T-helper 22 cell (primary cell): Measurements from ENCODE around the gene TMEM145.

Source experiments
- DNase-seq: peaks from one replicate; pipeline ENCODE4 v3.0.0-alpha.2; 2020; ENCODE audit warnings: low read depth

Gene TMEM145

DNA sequence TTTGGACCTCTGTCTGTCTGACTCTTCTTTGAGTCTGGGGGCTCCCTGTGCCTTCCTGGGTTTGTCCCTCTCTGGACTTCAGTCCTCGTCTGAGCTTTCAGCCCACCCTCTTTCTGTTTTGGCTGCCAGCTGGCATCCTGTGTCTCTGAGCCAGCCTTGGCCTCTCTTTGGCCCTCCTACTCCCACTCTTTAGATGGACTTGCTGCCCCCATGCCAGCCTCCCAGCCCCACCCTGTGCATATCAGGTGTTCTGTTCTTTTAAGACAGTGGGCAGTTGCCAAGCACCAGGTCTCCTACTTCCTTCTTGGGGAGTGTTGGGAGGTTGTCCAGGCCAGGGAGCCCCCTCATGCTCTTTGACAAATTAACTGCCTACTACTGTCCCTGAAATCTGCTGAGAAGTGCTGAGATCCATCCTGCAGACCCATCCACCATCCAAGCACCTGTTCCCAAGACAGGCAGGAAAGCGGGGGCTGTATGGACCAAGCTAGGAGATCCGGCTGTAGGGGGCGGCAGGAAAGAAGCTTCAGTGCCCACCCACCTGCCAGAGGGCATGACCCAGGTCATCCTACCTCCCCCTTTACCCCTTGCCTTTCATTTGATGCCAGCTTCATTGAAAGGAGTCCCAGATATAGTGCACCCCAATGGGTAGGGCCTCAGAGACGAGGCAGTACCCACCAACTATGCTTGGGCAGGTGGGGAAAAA is 34.5 kb upstream of the TMEM145 start:
- DNase-seq, result no peak

DNA sequence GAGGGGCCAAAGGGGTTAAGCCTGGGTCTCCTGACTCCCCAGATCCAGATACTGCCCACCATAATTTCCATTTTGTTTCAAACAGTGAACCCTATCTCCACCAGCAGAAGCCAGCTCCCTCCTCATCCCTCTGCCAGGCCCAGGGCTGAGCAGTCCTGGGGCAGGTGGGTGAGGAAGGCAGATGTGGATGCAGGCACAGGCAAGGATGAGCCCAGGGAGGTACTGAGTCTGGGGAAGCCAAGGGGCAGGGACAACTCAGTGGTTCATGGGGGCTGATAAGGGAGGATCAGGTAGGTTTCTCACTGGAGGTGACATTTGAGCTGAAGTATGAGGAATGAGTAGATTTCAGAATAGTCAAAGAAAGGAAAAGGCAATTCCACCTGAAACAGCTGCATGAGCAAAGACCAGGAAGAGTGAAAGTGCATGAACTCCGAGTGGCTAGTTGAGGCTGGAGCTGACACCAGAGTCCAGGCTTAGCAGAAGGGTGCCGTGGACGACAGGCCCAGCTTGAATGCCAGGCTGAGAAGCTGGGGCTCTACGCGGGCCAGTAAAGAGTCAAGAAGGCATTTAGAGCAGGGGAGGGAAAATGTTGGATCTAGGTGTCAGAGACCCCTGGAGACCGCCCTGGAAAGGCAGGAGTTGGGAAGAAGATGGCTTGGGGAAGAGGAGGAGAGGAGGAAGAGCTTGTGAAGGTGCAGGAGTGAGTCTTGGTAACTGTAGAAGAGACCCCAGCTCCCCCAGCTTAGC is 33.8 kb upstream of the TMEM145 start:
- no peak for DNase-seq

DNA sequence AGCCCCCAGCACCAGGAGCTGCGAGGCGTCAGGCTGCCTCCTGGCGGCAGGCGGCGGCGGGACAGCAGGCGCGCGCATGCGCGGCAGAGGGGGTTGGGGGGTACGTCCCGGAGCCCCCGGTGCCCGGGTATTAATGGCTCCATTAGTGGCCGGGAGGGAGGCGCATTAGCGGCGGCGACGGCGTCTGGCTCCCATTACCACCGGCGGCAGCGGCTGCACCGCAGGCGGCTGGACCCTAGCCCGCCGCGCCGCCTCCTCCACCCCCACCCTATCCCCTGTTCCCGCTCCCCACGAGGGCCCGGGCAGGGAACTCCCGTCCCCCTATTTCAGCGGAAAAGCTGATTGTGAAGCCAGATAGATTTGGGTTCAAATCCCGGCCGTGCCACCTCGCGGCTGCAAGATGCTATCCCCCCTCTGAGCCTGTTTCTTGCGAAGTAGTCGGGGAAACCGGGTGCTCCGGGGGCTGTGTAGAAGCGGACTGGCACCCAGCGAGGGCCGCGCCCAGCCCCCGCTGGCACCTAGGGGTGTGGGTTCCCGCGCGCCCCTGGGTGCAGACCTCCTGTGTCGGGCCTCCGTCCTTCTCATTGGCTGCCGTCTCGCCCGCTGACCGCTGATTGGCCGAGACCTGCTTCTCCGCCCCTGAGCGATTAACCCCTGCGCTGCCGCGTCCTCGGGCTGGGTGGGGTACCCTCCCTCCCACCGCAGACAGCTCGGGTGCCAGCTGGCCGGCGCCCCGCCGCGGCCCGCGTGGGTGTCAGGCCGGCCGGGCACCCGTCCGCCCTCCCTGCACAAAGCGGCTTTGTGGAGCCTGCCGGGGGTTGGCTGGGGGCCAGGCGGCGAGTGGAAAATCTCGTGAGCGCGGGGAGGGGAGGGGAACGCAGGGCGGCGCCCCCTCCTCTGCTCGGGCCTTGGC is 33.0 kb upstream of the TMEM145 start:
- DNase-seq, result peak; percentile 84

DNA sequence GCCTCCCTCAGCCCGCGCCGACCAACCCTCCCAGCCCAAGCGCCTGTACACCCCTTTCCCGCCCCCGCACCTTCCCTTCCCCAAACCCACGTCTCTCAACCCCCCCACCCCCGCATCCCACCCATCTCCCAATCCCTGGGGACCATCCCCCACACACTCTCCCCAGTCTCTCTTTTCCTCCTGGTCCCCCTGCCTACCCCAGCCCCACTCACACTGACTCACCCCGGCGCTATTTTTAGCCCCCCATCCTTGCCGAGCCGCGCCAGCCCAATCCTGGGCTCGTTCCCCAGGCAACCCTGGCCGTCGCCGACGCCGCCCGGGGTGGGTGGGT is 32.3 kb upstream of the TMEM145 start:
- DNase-seq, result no peak

DNA sequence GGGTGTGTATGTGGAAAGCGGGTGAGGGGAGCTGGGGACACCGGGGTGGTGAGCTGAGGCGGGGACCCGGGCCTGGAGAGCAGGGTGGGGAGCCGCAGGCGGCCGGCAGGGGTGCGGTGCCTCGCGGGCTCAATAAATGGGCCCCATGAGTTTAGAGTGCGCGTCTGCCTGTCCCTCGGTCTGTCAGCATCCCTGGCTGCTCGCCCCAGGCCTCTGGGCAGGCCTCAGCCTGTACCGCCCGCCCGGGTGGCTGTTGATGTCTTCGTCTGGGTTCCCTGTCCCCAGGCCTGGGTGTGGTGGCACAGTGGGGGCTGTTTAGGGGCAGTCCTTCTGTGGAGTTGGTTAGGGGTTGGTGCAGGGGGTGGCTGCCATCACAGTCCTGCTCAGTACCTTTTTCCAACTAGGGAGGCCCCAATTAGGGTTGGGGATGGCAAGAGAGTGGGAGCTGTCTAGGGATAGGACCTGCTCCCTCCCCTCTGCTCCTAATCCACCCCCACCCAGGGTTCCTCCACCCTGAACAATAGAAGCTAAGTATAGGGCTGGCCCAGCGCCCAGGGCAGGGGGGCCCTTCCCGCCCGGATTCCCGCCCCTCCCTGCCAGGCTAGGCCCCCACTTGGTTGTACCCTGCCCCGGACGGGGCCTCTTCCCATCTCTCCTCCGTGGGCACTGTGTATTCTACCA is 31.8 kb upstream of the TMEM145 start:
- DNase-seq, result no peak

DNA sequence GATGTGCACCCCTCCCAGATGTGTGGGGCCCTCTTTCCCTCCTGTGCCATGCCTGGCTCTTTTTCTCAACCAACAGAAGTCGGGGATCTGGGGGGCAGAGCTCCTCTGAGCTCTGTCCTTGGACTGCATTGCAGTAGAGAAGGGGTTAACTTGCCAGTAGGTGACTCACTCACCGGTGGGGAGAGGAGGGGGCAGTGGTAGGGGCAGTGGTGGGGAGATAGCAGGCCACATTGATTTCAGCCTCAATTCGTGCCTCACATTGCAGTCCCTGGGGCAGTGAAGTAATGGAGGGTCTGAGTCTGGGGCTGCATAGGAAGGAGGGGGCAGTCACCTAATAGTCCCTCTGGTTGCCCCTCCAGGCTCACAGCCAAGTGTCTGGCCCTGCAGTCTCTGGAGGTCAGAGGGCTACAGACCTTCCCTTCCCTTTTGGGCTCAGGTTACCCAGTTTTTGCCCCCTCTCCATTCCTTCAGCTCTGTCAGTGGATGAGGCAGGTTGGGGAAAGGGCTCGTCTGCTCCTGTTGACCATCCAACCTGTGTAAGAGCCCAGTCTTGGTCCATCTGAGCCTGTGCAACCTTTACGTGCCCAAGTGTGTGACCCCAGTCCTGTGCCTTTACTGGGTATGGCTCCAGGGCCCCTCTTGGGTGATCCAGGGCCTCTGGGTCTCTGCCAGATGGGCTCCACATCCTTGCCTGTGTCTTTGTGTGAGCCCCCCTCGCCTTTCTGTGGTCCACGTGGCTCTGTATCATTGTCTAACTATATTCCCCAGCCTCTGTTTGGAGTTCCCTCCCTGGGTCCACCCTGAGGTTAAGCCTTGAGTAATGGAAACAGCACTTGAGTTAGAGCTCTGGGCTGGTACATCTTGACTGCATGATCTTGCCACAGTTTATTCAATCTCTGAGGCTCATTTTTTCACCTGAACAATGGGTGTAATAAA is 31.0 kb upstream of the TMEM145 start:
- no peak for DNase-seq

DNA sequence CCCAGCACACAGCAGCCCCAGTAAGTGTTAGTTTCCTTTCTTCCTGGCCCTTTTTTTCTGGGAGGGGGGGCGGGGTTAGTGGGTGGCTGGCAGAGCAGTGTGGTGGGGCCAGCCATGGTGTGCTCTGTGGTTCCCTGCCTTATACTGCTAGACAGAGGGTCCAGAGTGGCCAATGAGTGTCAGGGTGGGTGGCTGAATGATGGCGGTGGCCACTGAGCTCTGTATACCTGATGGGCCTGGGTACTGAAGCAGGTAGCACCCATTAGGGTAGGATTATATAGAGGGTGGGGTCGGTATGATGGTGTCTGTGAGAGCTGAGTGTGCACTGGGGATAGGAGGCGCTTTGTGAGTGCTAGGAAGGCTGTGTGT is 30.3 kb upstream of the TMEM145 start:
- DNase-seq, result no peak

DNA sequence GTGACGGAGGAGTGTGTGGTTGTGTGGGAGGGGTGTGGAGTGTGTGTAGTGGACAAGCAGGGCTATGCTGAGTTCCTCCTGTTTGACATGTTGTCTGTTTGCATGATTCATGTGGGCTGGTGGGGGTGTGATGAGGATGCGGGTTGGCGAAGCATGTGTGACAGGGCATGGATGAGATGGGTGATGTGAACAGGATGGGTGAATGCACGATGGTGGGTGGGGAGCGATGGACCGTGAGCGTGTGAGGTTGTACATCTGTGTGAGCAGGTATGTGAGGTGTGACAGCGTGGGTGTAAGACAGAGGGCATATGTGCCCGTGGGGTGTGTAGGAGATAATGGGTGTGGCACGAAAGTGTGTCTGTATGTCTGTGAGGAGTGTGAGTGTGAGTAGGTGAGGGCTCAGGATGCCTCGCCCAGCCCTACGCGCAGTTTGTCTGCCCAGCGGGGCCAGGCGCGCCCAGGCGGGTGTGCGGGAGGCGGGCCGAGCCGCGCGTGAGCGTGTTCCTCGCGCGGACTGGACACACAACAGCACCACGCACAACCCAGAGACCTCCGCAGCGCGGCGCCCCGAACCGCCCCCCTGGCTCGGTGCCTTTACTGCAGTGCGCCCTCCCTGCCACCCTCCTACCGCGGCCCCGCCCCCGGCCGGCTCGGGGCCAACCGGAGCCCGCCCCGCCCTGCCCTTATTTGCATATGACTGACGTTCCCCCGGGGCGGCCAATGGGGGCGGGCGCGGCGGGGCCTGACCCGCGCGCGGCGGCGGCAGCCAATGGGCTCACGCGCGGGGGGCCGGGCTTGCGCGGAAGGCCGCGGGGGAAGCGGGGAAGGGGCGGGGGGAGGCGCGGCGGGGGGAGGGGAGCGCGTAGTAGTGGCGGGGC is 29.7 kb upstream of the TMEM145 start:
- peak; percentile 94 for DNase-seq

DNA sequence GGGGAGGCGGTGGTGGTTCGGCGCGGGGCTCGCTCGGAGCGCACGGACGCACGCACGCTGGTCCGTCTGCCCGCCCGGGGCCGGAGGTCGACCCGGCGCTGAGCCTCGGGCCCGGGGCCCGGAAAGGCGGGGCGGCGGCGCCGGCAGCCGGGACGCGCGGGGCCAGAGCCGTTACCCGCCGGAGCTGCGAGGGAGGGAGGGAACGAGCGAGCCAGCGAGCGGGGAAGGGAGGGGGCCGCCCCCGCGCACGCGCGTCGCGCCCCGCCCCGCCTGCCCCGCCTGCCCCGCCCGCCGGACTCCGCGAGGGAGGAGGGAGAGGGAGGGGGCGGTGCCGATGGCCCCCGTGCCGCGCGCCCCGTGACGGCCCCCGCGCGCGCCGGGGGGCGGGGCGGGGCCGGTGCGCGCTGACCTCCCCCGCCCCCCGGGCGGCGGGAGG is 29.0 kb upstream of the TMEM145 start:
- DNase-seq, result peak; percentile 82

DNA sequence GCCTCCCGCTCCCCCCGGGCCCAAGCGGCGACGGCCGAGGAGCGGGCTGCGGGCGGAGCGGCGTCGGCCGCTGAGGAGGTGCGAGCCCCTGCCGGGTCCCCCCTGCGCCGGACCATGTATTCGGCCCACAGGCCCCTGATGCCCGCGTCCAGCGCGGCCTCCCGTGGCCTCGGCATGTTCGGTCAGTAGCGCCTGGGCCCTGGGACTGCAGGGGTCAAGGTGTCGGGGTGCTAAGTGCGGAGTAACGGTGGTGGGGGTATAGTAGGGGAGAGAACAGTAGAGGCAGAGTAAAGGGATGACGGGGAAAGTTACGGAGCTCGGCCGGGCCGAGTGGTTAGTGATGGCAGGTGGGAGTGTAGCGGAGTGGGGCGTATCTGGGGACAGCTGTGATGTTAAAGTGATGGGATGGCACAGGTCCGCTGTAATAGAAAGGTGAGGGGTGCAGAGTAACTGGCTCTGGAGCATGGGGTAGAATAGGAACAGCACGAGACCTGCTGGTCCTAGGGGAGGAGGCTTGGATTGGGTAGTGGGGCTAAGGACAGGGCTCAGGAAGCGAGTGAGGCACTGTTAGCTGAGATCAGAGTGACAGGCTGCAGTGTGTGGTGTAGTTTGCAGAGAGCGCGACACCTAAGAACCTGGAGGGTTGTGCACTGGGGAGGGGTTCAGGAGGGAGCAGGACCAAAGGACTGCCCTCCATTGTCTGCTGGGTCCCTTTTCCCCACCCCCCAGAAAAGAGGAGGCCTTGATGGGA is 28.3 kb upstream of the TMEM145 start:
- DNase-seq, result no peak

DNA sequence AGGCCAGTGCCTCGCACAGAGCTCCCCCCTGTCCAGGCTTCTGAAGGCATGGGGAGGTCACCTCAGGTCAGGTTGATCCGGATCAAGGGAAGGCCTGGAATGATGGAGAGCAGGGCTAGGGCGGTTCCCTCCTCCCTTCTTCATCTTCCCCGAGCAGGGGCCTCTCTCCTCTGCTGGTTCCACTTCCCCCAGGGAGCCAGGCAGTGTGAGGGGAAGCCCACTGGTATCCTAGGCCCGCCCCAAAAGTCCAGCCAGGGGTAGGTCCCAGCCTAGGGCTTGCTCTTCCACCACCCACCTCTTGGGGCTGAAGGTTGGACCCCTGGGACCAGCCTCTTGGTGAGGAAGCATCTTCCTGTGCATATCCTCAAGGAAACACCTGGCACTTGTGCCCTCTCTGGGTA is 27.6 kb upstream of the TMEM145 start:
- no peak for DNase-seq

DNA sequence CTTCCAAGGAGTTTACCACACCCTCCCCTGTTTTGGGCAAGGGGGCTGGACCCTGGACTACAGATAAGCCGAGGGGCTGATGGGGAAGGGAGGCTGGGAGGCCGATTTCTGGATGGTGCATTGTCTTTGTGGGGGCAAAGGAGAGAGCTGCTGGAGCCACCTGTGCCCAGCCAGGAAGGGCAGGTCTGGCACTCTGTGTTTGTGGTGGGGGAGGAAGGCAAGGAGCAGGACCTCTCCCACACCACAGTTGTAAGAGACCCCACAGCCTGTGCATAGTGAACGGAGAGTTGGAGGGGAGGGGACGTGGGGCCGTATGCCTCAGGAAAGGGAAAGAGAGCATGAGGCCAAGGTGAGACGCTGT is 27.1 kb upstream of the TMEM145 start:
- DNase-seq, result no peak

DNA sequence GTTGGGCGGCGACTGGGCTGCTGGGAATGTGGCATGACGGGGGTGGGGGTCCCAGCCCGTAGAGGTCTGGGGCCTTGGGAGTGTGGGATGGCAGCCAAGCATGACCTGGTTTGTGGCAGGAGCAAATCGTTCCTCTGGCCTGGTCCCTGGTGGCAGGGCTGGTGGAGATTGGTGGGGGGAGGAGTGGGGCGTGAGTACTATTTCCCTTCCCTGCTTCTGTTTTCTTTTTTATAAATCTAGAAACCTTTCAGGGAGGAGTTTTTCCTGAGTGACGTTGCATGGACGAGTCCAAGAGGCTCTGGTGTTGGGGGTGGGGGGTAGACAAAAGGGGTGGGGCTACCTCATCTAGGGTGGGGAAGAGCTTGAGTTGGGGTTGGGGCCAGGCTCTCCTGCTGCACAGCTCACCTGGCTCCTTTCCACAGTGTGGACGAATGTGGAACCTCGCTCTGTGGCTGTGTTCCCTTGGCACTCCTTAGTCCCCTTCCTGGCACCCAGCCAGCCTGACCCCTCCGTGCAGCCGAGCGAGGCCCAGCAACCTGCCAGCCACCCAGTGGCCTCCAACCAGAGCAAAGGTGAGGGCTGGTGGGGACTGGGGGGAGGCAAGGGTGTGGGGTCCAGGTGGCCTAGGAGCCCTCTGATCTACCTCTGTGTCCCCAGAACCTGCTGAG is 26.6 kb upstream of the TMEM145 start:
- DNase-seq, result no peak

DNA sequence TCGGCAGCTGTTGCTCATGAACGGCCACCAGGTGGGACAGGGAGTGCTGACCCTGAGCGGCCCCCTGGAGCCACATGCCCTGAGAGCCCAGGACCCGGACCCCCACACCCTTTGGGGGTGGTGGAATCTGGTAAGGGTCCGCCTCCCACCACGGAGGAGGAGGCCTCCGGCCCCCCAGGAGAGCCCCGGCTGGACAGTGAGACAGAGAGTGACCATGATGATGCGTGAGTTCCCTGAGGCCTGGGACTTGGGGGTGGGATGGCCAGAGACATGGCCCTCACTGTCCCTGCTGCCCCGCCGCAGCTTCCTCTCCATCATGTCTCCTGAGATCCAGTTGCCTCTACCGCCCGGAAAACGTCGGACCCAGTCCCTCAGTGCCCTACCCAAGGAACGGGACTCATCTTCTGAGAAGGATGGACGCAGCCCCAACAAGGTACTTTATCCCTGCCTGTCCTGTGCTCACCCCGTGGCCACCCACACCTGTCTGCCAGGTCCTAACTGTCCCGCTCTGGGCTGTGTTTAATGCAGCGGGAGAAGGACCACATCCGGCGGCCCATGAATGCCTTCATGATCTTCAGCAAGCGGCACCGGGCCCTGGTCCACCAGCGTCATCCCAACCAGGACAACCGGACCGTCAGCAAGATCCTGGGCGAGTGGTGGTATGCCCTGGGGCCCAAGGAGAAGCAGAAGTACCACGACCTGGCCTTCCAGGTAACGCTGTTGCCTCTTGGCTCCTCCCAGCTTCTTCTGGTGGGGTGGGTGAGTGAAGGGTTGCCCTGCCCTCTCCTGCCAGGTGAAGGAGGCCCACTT is 25.9 kb upstream of the TMEM145 start:
- DNase-seq, result no peak

DNA sequence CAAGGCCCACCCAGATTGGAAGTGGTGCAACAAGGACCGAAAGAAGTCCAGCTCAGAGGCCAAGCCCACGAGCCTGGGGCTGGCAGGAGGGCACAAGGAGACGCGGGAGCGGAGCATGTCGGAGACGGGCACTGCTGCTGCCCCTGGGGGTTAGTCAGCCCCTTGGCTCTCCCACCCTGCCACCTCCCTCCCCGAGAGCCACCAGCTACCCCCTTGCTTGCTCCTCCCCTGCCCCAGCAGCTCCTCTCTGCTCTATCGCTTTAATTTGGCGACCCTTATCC is 25.3 kb upstream of the TMEM145 start:
- DNase-seq, result no peak

DNA sequence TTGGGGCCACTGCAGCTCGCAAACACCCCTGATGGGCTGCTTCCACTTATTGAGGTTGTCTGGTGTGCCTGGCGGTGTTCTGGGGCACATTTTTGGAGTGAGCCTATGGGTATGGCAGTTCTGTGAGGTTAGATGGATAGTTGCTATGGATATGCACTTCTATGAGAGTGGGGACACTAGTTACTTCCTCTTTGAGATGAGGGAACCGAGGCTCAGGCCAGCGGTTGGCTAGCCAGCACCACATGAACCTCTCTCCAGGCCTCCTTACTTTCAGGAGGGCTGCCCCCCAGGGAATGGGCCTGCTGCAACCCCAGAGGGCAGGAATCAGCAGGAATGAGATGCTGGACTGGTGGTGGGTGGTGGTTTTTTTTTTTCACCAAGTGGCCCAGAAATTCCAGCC is 24.7 kb upstream of the TMEM145 start:
- DNase-seq, result no peak

DNA sequence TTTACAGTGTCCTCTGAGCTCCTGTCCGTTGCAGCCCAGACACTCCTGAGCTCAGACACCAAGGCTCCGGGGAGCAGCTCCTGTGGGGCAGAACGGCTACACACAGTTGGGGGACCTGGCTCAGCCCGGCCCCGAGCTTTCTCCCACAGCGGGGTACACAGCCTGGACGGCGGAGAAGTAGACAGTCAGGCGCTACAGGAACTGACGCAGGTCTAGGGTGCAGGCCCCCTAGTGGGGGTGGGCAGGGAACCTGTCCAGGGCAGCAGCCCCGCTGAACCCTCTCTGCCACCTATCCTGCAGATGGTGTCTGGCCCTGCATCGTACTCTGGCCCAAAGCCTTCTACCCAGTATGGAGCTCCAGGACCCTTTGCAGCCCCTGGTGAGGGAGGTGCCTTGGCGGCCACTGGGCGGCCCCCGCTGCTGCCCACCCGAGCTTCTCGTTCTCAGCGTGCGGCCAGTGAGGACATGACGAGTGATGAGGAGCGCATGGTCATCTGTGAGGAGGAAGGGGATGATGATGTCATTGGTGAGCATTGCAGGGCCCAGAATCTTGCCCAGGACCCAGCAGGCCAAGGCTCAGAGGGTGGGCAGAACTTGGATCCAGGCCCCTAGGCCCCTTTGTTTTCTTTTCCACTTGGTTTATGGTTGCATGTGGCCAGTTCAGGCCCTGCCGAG is 24.1 kb upstream of the TMEM145 start:
- no peak for DNase-seq

DNA sequence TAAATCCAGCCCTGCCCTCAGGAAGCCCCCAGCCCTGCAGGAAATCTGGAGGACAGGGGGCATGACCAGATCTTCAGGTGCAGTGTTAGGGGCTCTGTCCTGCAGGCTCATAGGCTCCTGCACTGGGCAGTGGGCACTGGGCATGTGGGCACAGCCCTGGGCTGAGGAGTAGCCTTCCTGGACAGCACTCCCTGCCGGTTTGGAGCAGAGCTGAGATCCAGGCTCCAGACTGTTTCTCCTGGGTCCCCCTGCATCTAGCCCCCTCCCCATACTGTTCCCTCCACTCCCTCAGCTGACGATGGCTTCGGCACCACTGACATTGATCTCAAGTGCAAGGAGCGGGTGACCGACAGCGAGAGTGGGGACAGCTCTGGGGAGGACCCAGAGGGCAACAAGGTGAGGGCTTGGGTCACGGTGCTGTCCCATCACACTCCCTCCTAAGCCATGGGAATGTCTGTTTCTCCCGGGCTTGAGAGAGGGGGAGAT is 23.5 kb upstream of the TMEM145 start:
- DNase-seq, result no peak
